Measurements from ENCODE around the gene COQ4. TPM values are rescaled to one million over a fixed set of nuclear protein-coding genes. Genes with fewer than 3 reads are reported as not detected.

Gene COQ4
- total RNA-seq, 3 donors from 2014 or later (not counting 1 experiment from before 2014, with no cell fraction given), result 28.2 to 34.5 (median 30.4) TPM

GRCh38 chr9:128294142-128294541, 28.5 kb upstream of the COQ4 start:
- no peak for ATAC-seq
- 57% methylated on average over 2 of the region's 4 CpGs for WGBS (ENCODE audit: insufficient coverage)
- intact Hi-C loops (cut with micrococcal nuclease), result no loop called here
- Histone ChIP-seq H3K4me3 (ENCODE audit: low read length) (no peak overlapping the region), H3K27me3 (ENCODE audit: control insufficient read depth, insufficient read depth, low read length) (no peaks in the 10 kb centered on the region), H3K9me3 (ENCODE audit: control insufficient read depth, insufficient read depth, low read length) (no peaks in the 10 kb centered on the region), H3K36me3 (ENCODE audit: control insufficient read depth, insufficient read depth, low read length) (no peaks in the 10 kb centered on the region), H3K27ac (ENCODE audit: low read length) (no peak overlapping the region), H3K4me1 (ENCODE audit: control insufficient read depth, insufficient read depth, low read length) (peaks cover 16% of the 10 kb centered on the region)
- Mint-ChIP-seq H3K9me3 (no peaks in the 10 kb centered on the region), H3K36me3 (no peaks in the 10 kb centered on the region), H3K27ac (peak overlapping the region in 1 of 2 donors; percentile 52), H3K27me3 (ENCODE audit: low read depth in 2 of 2) (no peaks in the 10 kb centered on the region), H3K4me3 (no peak overlapping the region), H3K4me1 (no peaks in the 10 kb centered on the region)
- TF ChIP-seq CTCF (IDR thresholded peaks at IDR 0.05), result no peak
- no peak for DNase-seq

GRCh38 chr9:128296340-128297220, 26.1 kb upstream of the COQ4 start:
- Histone ChIP-seq H3K27ac (ENCODE audit: low read length) (no peak overlapping the region), H3K9me3 (ENCODE audit: control insufficient read depth, insufficient read depth, low read length) (no peaks in the 10 kb centered on the region), H3K4me3 (ENCODE audit: low read length) (no peak overlapping the region), H3K36me3 (ENCODE audit: control insufficient read depth, insufficient read depth, low read length) (no peaks in the 10 kb centered on the region), H3K4me1 (ENCODE audit: control insufficient read depth, insufficient read depth, low read length) (peaks cover 16% of the 10 kb centered on the region), H3K27me3 (ENCODE audit: control insufficient read depth, insufficient read depth, low read length) (no peaks in the 10 kb centered on the region)
- ATAC-seq, result no peak
- Mint-ChIP-seq H3K36me3 (no peaks in the 10 kb centered on the region), H3K27ac (no peak overlapping the region), H3K9me3 (no peaks in the 10 kb centered on the region), H3K4me3 (no peak overlapping the region), H3K27me3 (ENCODE audit: low read depth in 2 of 2) (no peaks in the 10 kb centered on the region), H3K4me1 (no peaks in the 10 kb centered on the region)
- TF ChIP-seq CTCF (IDR thresholded peaks at IDR 0.05), result no peak
- DNase-seq, result no peak
- intact Hi-C loops (cut with micrococcal nuclease), result no loop called here
- WGBS (ENCODE audit: insufficient coverage), result 91% methylated on average over 14 of the region's 16 CpGs

- no peaks in the 10 kb centered on the region for H3K36me3 ChIP-seq (ENCODE audit: control insufficient read depth, insufficient read depth, low read length)
- H3K27me3 ChIP-seq (ENCODE audit: control insufficient read depth, insufficient read depth, low read length), result no peaks in the 10 kb centered on the region
- WGBS (ENCODE audit: insufficient coverage), result 98% methylated on average over 2 of the region's 2 CpGs
- H3K4me3 Mint-ChIP-seq, result no peak overlapping the region
- ATAC-seq, result no peak
- no peaks in the 10 kb centered on the region for H3K4me1 Mint-ChIP-seq
- H3K9me3 ChIP-seq (ENCODE audit: control insufficient read depth, insufficient read depth, low read length), result no peaks in the 10 kb centered on the region
- H3K27ac Mint-ChIP-seq, result no peak overlapping the region
- no peak overlapping the region for H3K27ac ChIP-seq (ENCODE audit: low read length)
- H3K4me3 ChIP-seq (ENCODE audit: low read length), result no peak overlapping the region
- no peaks in the 10 kb centered on the region for H3K27me3 Mint-ChIP-seq (ENCODE audit: low read depth in 2 of 2)
- intact Hi-C loops (cut with micrococcal nuclease), result no loop called here
- H3K4me1 ChIP-seq (ENCODE audit: control insufficient read depth, insufficient read depth, low read length), result peaks cover 16% of the 10 kb centered on the region
- no peak for TF ChIP-seq CTCF (IDR thresholded peaks at IDR 0.05)
- no peaks in the 10 kb centered on the region for H3K36me3 Mint-ChIP-seq
- DNase-seq, result no peak
- H3K9me3 Mint-ChIP-seq, result no peaks in the 10 kb centered on the region
Measured at GRCh38 chr9:128297221-128297773, 25.3 kb upstream of the COQ4 start.

Measured in natural killer cell (primary cell).